Measurements from ENCODE around the gene SIL1.

GRCh38 chr5:139141446-139142204 is 56.5 kb downstream of the SIL1 start:
- TF ChIP-seq CTCF (IDR thresholded peaks at IDR 0.05; ENCODE audit: control extremely low read depth in 1 of 3, insufficient read depth in 1 of 3, low read depth in 1 of 3, low read length in 3 of 3): no peak
- no peak for TF ChIP-seq ATF3 (IDR thresholded peaks at IDR 0.05; ENCODE audit: insufficient read depth, low read depth, low read length)
- no peak for TF ChIP-seq POLR2AphosphoS5 (IDR thresholded peaks at IDR 0.05; ENCODE audit: low read depth, low read length)
- TF ChIP-seq RNF2 (IDR thresholded peaks at IDR 0.05; ENCODE audit: borderline replicate concordance, low read depth, low read length, missing control alignments, poor library complexity, severe bottlenecking): no peak
- no peak for TF ChIP-seq TAF1 (IDR thresholded peaks at IDR 0.05; ENCODE audit: low read depth, low read length)
- no peak for TF ChIP-seq EZH2 (IDR thresholded peaks at IDR 0.05; ENCODE audit: low read depth, low read length, severe bottlenecking)
- TF ChIP-seq EP300 (IDR thresholded peaks at IDR 0.05; ENCODE audit: borderline replicate concordance in 1 of 2, low read depth in 2 of 2, low read length in 2 of 2): no peak
- no peak for TF ChIP-seq RAD21 (IDR thresholded peaks at IDR 0.05 in 1 of 2, conservative IDR thresholded peaks at IDR 0.05 in 1 of 2; ENCODE audit: low read depth in 2 of 2, low read length in 2 of 2)
